Adrenal gland (tissue), 12 donors: Measurements from ENCODE around the gene BBS9. TPM values are rescaled to one million over a fixed set of nuclear protein-coding genes. Genes with fewer than 3 reads are reported as not detected.

Source experiments
- DNase-seq, 7 donors: peaks; one replicate each; pipeline ENCODE4 v3.0.0-alpha.2; 2019 to 2020
- H3K27ac ChIP-seq, 5 donors: fragments of 200-600 bp; sonication (generic) in 4 of 5; 1 replicate in 3 of 5; 2 replicates in 2 of 5; pipeline versions ENCODE4 v1.5.1 to v1.8.0; 2016 to 2020; ENCODE audit warnings: mild to moderate bottlenecking in 1 of 5
- H3K27me3 ChIP-seq: fragments of 200-600 bp; 2 replicates; pipeline ENCODE4 v1.8.0; 2021
- H3K36me3 ChIP-seq, 2 donors: fragments of 200-600 bp; replicated peaks in 1 of 2; 1 replicate in 1 of 2; 2 replicates in 1 of 2; pipeline versions ENCODE4 v1.5.1 to v1.8.0; 2018 to 2022
- H3K4me1 ChIP-seq, 2 donors: fragments of 200-600 bp; replicated peaks in 1 of 2; 1 replicate in 1 of 2; 2 replicates in 1 of 2; pipeline versions ENCODE4 v1.5.1 to v1.8.0; 2018 to 2021
- H3K4me3 ChIP-seq, 4 donors: fragments of 200-600 bp; sonication (generic) in 3 of 4; one replicate each; pipeline ENCODE4 v1.5.1; 2016 to 2018
- H3K9me3 ChIP-seq, 3 donors: fragments of 200-600 bp; sonication (generic) in 1 of 3; replicated peaks in 1 of 3; 1 replicate in 2 of 3; 2 replicates in 1 of 3; pipeline versions ENCODE4 v1.5.1 to v1.8.0; 2016 to 2021
- CTCF ChIP-seq, 6 experiments: fragments of 450-650 bp in 4 of 6; fragments of 200-600 bp in 2 of 6; sonication (generic) in 1 of 6; IDR thresholded peaks; 1 replicate in 5 of 6; 2 replicates in 1 of 6; pipeline versions ENCODE4 v1.5.1 to v1.8.0; 2016 to 2021; ENCODE audit warnings: antibody characterized with exemption in 6 of 6, mild to moderate bottlenecking in 2 of 6, moderate library complexity in 1 of 6
- POLR2A ChIP-seq, 2 donors: fragments of 450-650 bp; IDR thresholded peaks; one replicate each; pipeline ENCODE4 v1.6.1; 2017; ENCODE audit warnings: antibody characterized with exemption in 2 of 2, mild to moderate bottlenecking in 2 of 2, moderate library complexity in 1 of 2
- WGBS, 4 donors: extraction: QIAGEN DNeasy Blood & Tissue Kit in 2 of 4; methylation state at CpG; one replicate each; pipeline versions ENCODE4 v1.1.5 to v1.1.7; 2013 to 2017; 5-methylcytosine and 5-hydroxymethylcytosine counted together
- intact Hi-C, 2 donors: fragments of 100-400 bp; cut with DNase I; formaldehyde crosslinking; loops; one replicate each; pipeline versions ENCODE4 v1.14.1 to v1.15.0; 2022 to 2023
- polyA plus RNA-seq, 3 donors: library from polyadenylated mRNA; stranded (reverse); fragments of 200-250 nt in 2 of 3; fragments of 350-450 nt in 1 of 3; fragmentation: Illumina TruSeq in 1 of 3; extraction: RNeasy Lipid Tissue Mini Kit (QIAGEN cat#74804) in 1 of 3; gene quantifications; one replicate each; pipeline ENCODE4 v1.2.3, GENCODE V29; 2013 to 2014
- total RNA-seq, 9 donors: library from RNA; depleted of rRNA in 4 of 9; stranded (reverse); fragments of >200 nt in 4 of 9; fragments of 120-200 nt in 1 of 9; fragmentation: NEBNext Ultra II Directional in 1 of 9; extraction: Animal tissue kit (Norgen Biotek cat#: 25700) in 1 of 9; gene quantifications; one replicate each; pipeline versions ENCODE4 v1.1.0 to v1.2.4, GENCODE V29; 2013 to 2023
- donor health status: healthy with polysubstance abuse.
- donor health status: Bipolar disorder and iron deficiency.
- donor health status: DM: yes; HTN: yes; CAD: no.
- donor health status: DM: no; HTN: no; CAD: no.
- donor health status: DM: no; HTN: no; CAD: no.
- donor health status: DM: yes; HTN: yes; CAD: no.

Gene BBS9
- total and polyA plus RNA-seq, 12 donors: 5.6 to 39.4 (median 21.7) TPM

- intact Hi-C loops: no loop called here
- WGBS, 4 donors: 85 to 94% (median 89%) methylated on average over 5 of the region's 5 CpGs
- Histone ChIP-seq H3K27me3 (no peaks in the 10 kb centered on the region), H3K4me1 (no peaks in the 10 kb centered on the region), H3K4me3 (no peak overlapping the region), H3K27ac (no peak overlapping the region), H3K36me3 (no peaks in the 10 kb centered on the region), H3K9me3 (no peaks in the 10 kb centered on the region)
- DNase-seq: no peak
- TF ChIP-seq CTCF (IDR thresholded peaks at IDR 0.05): no peak
- no peak for TF ChIP-seq POLR2A (IDR thresholded peaks at IDR 0.05)
Observed at GRCh38 chr7:33425395-33425794, 296.0 kb downstream of the BBS9 start.

- intact Hi-C loops: no loop called here
- no peak overlapping the region for H3K27ac ChIP-seq
- DNase-seq: no peak
- no peak overlapping the region for H3K4me3 ChIP-seq
- 92 to 95% (median 92%) methylated on average over 5 of the region's 5 CpGs for WGBS, 4 donors
- H3K4me1 ChIP-seq: no peaks in the 10 kb centered on the region
- H3K27me3 ChIP-seq: no peaks in the 10 kb centered on the region
- TF ChIP-seq CTCF (IDR thresholded peaks at IDR 0.05) (no peak), POLR2A (IDR thresholded peaks at IDR 0.05) (no peak)
- H3K9me3 ChIP-seq: no peaks in the 10 kb centered on the region
- H3K36me3 ChIP-seq: no peaks in the 10 kb centered on the region
Observed at GRCh38 chr7:33425929-33426678, 296.7 kb downstream of the BBS9 start.

DNA sequence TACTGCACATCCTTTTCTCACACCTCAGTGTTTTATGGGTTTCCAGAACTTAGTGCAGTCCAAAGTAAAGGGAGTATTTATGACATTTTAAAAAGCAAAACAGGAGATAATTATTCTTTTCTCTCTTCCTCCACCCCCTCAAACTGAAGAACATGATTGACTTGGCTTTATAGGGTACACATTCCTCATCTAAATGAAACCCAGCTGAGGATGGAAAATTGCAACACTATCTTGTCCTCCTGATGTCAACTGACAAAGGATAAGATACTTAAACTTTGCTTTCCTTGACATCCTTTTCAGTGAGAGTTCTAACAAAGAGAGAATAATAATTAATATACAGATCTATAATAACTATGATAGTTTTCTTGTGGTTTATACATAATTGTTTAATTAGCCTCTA lies 299.1 kb downstream of the BBS9 start:
- H3K27ac ChIP-seq: no peak overlapping the region
- no peak for DNase-seq
- H3K4me1 ChIP-seq: no peaks in the 10 kb centered on the region
- no peaks in the 10 kb centered on the region for H3K9me3 ChIP-seq
- H3K4me3 ChIP-seq: no peak overlapping the region
- no peaks in the 10 kb centered on the region for H3K27me3 ChIP-seq
- TF ChIP-seq POLR2A (IDR thresholded peaks at IDR 0.05) (no peak), CTCF (IDR thresholded peaks at IDR 0.05) (no peak)
- H3K36me3 ChIP-seq: no peaks in the 10 kb centered on the region
- intact Hi-C loops: no loop called here

- DNase-seq: no peak
- TF ChIP-seq CTCF (IDR thresholded peaks at IDR 0.05) (no peak), POLR2A (IDR thresholded peaks at IDR 0.05) (no peak)
- intact Hi-C loops: no loop called here
- Histone ChIP-seq H3K4me1 (no peaks in the 10 kb centered on the region), H3K36me3 (no peaks in the 10 kb centered on the region), H3K27ac (no peak overlapping the region), H3K9me3 (no peaks in the 10 kb centered on the region), H3K4me3 (no peak overlapping the region), H3K27me3 (no peaks in the 10 kb centered on the region)
- 93 to 100% (median 98%) methylated on average over 2 of the region's 2 CpGs for WGBS, 4 donors
Observed at GRCh38 chr7:33431543-33431942, 302.2 kb downstream of the BBS9 start.
